ENCODE results near the gene RHBDF1. TPM values are rescaled to one million over a fixed set of nuclear protein-coding genes. Genes with fewer than 3 reads are reported as not detected.

RHBDF1 gene
- 13.5 and 17.9 TPM in 2 replicates for polyA plus RNA-seq (2011; rRNA removed)
- 23.5 and 28.8 TPM in 2 replicates for polyA plus RNA-seq (2012; cell fraction: cytosol; rRNA removed)
- polyA plus RNA-seq (2012; cell fraction: nucleus; rRNA removed), result 154 and 178 TPM in 2 replicates
- polyA plus RNA-seq (2017; fragmentation: RNase III; extraction: RNeasy Plus Mini Kit Qiagen cat#74134 plus additional on column Dnase treatment), result 17.5 to 20.5 TPM (median 19.2 TPM) in 3 replicates
- 8.0 and 10.6 TPM in 2 replicates for polyA minus RNA-seq (2011; rRNA and poly(A)+ RNA removed)

GRCh38 chr16:72561-73548, at the start of gene RHBDF1:
RHBDF1 (minus strand) TSS chr16:72631; CDS start chr16:65015, 7,616 bp downstream.
- H3K9me3 ChIP-seq, result no peaks in the 10 kb centered on the region
- 71% methylated on average over 17 of the region's 62 CpGs for WGBS (ENCODE audit: missing lambda C conversion rate)
- CTCF ChIA-PET, result interaction anchor here (3.2 to 30.3 kb wide), 5 partner anchors 5 to 289 kb away, joined by 12 to 718 read pairs (median 62); partner anchors contain the start of genes HBQ1, MPG and RHBDF1
- TF ChIP-seq FOSB (CRISPR knock-in tag; IDR thresholded peaks at IDR 0.05) (no peak), EP300 (IDR thresholded peaks at IDR 0.05) (no peak), HOXB13 (CRISPR knock-in tag; IDR thresholded peaks at IDR 0.05; ENCODE audit: low read depth) (no peak), E2F6 (IDR thresholded peaks at IDR 0.05; ENCODE audit: borderline replicate concordance, low read depth) (no peak), NFE2L2 (conservative IDR thresholded peaks at IDR 0.05; ENCODE audit: low read length) (no peak), MYC (IDR thresholded peaks at IDR 0.05; ENCODE audit: borderline replicate concordance, low read length) (no peak), ATOH8 (CRISPR knock-in tag; IDR thresholded peaks at IDR 0.05; ENCODE audit: low read depth) (no peak), MAX (IDR thresholded peaks at IDR 0.05) (0 out of 2 replicates have a peak, but pooled peaks have one; percentile 16), NPAS2 (CRISPR knock-in tag; IDR thresholded peaks at IDR 0.05; ENCODE audit: borderline replicate concordance) (no peak), RCOR1 (IDR thresholded peaks at IDR 0.05; ENCODE audit: low read depth, low read length) (no peak), CHD2 (IDR thresholded peaks at IDR 0.05; ENCODE audit: low read length, partially characterized antibody) (no peak), POLR2AphosphoS2 (conservative IDR thresholded peaks at IDR 0.05; ENCODE audit: low read length) (no peak), RAD21 (conservative IDR thresholded peaks at IDR 0.05 in 1 of 2, IDR thresholded peaks at IDR 0.05 in 1 of 2) (no peak), REST (IDR thresholded peaks at IDR 0.05) (no peak), RARB (CRISPR knock-in tag; IDR thresholded peaks at IDR 0.05) (no peak), BCL3 (IDR thresholded peaks at IDR 0.05) (no peak), ELK1 (IDR thresholded peaks at IDR 0.05; ENCODE audit: low read depth, low read length) (no peak), ZSCAN20 (CRISPR knock-in tag; IDR thresholded peaks at IDR 0.05) (no peak), RFX5 (IDR thresholded peaks at IDR 0.05) (no peak), EHF (CRISPR knock-in tag; IDR thresholded peaks at IDR 0.05) (no peak), RNF2 (IDR thresholded peaks at IDR 0.05; ENCODE audit: borderline replicate concordance, low read depth) (no peak), ZFP36 (IDR thresholded peaks at IDR 0.05; ENCODE audit: borderline replicate concordance, partially characterized antibody) (peak; percentile 100), MAFK (IDR thresholded peaks at IDR 0.05; ENCODE audit: partially characterized antibody) (no peak), KDM1A (IDR thresholded peaks at IDR 0.05; ENCODE audit: low read depth) (peak; percentile 42; the same call in 1 of the 2 replicates), HES2 (IDR thresholded peaks at IDR 0.05) (no peak), MAZ (IDR thresholded peaks at IDR 0.05; ENCODE audit: borderline replicate concordance, low read depth, low read length) (no peak)

More at GRCh38 chr16:72561-73548, at the start of gene RHBDF1:
- Histone ChIP-seq H3K4me1 (peaks cover 35% of the 10 kb centered on the region), H3K4me3 (peak within 1 kb of the TSS; percentile 86), H3K4me2 (peak within 1 kb of the TSS; percentile 98), H3K27ac (peak within 1 kb of the TSS; percentile 79 to 92)
- POLR2A ChIA-PET, result interaction anchor here (0.8 to 1.1 kb wide), 2 partner anchors 12 to 20 kb away, joined by 3 to 4 read pairs; partner anchors contain the start of gene POLR3K
- DNase-seq (ENCODE audit: low read depth in 1 of 2, low spot score in 1 of 2) (peak; percentile 47 to 53), ATAC-seq (peak; percentile 34 to 49), FAIRE-seq (no peak)
